ENCODE results near the gene TRMT5. TPM values are rescaled to one million over a fixed set of nuclear protein-coding genes. Genes with fewer than 3 reads are reported as not detected.

TRMT5 gene
- total RNA-seq, 1 experiment from 2014 or later, result 17.5 TPM

DNA sequence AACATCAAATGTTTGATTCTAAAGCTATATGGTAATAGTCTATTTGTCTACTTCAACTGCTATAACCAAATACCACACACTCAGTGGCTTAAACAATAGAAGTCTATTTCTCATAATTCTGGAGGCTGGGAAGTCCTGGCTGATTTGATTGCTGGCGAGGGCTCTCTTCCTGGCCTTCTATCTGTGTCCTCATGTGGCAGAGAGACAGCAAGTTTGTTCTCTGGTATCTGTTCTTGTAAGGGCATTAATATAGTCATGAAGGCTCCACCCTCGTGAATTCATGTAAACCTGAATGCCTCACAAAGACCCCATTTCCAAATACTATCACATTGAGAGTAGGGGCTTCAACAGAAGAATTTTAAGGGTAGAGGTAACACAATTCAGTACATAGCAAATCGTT, 34.1 kb downstream of the TRMT5 start:
- no peaks in the 10 kb centered on the region for H3K27me3 Mint-ChIP-seq (ENCODE audit: insufficient read depth, unreplicated experiment)
- H3K36me3 Mint-ChIP-seq (ENCODE audit: insufficient read depth, unreplicated experiment), result peaks cover 5% of the 10 kb centered on the region
- H3K27ac Mint-ChIP-seq (ENCODE audit: low read depth, unreplicated experiment), result no peak overlapping the region
- no peaks in the 10 kb centered on the region for H3K9me3 Mint-ChIP-seq (ENCODE audit: unreplicated experiment)
- ChIA-PET CTCF (no interaction called here), POLR2A (no interaction called here)
- peaks cover 6% of the 10 kb centered on the region for H3K4me1 Mint-ChIP-seq (ENCODE audit: insufficient read depth, unreplicated experiment)
- intact Hi-C loops (cut with micrococcal nuclease), result no loop called here
- BruUV-seq (replicated peaks), result no TSS peak
- H3K4me3 Mint-ChIP-seq (ENCODE audit: unreplicated experiment), result no peak overlapping the region
- TF ChIP-seq, protein P1, sequence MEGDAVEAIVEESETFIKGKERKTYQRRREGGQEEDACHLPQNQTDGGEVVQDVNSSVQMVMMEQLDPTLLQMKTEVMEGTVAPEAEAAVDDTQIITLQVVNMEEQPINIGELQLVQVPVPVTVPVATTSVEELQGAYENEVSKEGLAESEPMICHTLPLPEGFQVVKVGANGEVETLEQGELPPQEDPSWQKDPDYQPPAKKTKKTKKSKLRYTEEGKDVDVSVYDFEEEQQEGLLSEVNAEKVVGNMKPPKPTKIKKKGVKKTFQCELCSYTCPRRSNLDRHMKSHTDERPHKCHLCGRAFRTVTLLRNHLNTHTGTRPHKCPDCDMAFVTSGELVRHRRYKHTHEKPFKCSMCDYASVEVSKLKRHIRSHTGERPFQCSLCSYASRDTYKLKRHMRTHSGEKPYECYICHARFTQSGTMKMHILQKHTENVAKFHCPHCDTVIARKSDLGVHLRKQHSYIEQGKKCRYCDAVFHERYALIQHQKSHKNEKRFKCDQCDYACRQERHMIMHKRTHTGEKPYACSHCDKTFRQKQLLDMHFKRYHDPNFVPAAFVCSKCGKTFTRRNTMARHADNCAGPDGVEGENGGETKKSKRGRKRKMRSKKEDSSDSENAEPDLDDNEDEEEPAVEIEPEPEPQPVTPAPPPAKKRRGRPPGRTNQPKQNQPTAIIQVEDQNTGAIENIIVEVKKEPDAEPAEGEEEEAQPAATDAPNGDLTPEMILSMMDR (IDR thresholded peaks at IDR 0.05; ENCODE audit: unreplicated experiment), result no peak
- DNase-seq (ENCODE audit: unreplicated experiment), result no peak

- TF ChIP-seq, protein P1 (IDR thresholded peaks at IDR 0.05; ENCODE audit: unreplicated experiment), result no peak
- intact Hi-C loops (cut with micrococcal nuclease), result no loop called here
- Mint-ChIP-seq H3K27ac (ENCODE audit: low read depth, unreplicated experiment) (no peak overlapping the region), H3K4me3 (ENCODE audit: unreplicated experiment) (no peak overlapping the region), H3K27me3 (ENCODE audit: insufficient read depth, unreplicated experiment) (no peaks in the 10 kb centered on the region), H3K4me1 (ENCODE audit: insufficient read depth, unreplicated experiment) (peaks cover 6% of the 10 kb centered on the region), H3K9me3 (ENCODE audit: unreplicated experiment) (no peaks in the 10 kb centered on the region), H3K36me3 (ENCODE audit: insufficient read depth, unreplicated experiment) (peaks cover 11% of the 10 kb centered on the region)
- POLR2A ChIA-PET, result interaction anchor here (1.0 kb wide), 1 partner anchor 142 kb away, joined by 3 read pairs; no protein-coding TSS in a partner anchor
- no peak for DNase-seq (ENCODE audit: unreplicated experiment)
- BruUV-seq (replicated peaks), result no TSS peak
- CTCF ChIA-PET, result no interaction called here
Observed at GRCh38 chr14:60945984-60946383, 34.9 kb downstream of the TRMT5 start.

- CTCF ChIA-PET, result no interaction called here
Observed at GRCh38 chr14:60944204-60944603, 36.7 kb downstream of the TRMT5 start.

GRCh38 chr14:60943637-60944032, 37.2 kb downstream of the TRMT5 start:
- Mint-ChIP-seq H3K9me3 (ENCODE audit: unreplicated experiment) (peaks cover 8% of the 10 kb centered on the region), H3K4me3 (ENCODE audit: unreplicated experiment) (no peak overlapping the region), H3K27me3 (ENCODE audit: insufficient read depth, unreplicated experiment) (no peaks in the 10 kb centered on the region), H3K4me1 (ENCODE audit: insufficient read depth, unreplicated experiment) (peaks cover 6% of the 10 kb centered on the region), H3K27ac (ENCODE audit: low read depth, unreplicated experiment) (no peak overlapping the region), H3K36me3 (ENCODE audit: insufficient read depth, unreplicated experiment) (peaks cover 11% of the 10 kb centered on the region)
- no peak for DNase-seq (ENCODE audit: unreplicated experiment)
- intact Hi-C loops (cut with micrococcal nuclease), result no loop called here
- BruUV-seq (replicated peaks), result no TSS peak
- ChIA-PET CTCF (no interaction called here), POLR2A (no interaction called here)
- TF ChIP-seq, protein P1 (IDR thresholded peaks at IDR 0.05; ENCODE audit: unreplicated experiment), result no peak

More at GRCh38 chr14:60944204-60944603, 36.7 kb downstream of the TRMT5 start:
- H3K27me3 Mint-ChIP-seq (ENCODE audit: insufficient read depth, unreplicated experiment), result no peaks in the 10 kb centered on the region
- POLR2A ChIA-PET, result interaction anchor here (1.2 kb wide), 1 partner anchor 37 kb away, joined by 3 read pairs; the partner anchor contains the start of gene SLC38A6
- peaks cover 3% of the 10 kb centered on the region for H3K9me3 Mint-ChIP-seq (ENCODE audit: unreplicated experiment)
- peaks cover 11% of the 10 kb centered on the region for H3K36me3 Mint-ChIP-seq (ENCODE audit: insufficient read depth, unreplicated experiment)
- DNase-seq (ENCODE audit: unreplicated experiment), result no peak
- no peak overlapping the region for H3K4me3 Mint-ChIP-seq (ENCODE audit: unreplicated experiment)
- H3K4me1 Mint-ChIP-seq (ENCODE audit: insufficient read depth, unreplicated experiment), result peaks cover 6% of the 10 kb centered on the region
- TF ChIP-seq, protein P1 (IDR thresholded peaks at IDR 0.05; ENCODE audit: unreplicated experiment), result no peak
- BruUV-seq (replicated peaks), result no TSS peak
- intact Hi-C loops (cut with micrococcal nuclease), result no loop called here
- no peak overlapping the region for H3K27ac Mint-ChIP-seq (ENCODE audit: low read depth, unreplicated experiment)
